NCI-H446 treated with DMSO at 0.1 percent for 48 hours (cell line): ENCODE data around the gene ALDH7A1.

ENCODE experiments used
- DNase-seq: peaks from one replicate; lab custom pipeline; 2025; lab: John Stamatoyannopoulos, UW

The ALDH7A1 gene

DNA sequence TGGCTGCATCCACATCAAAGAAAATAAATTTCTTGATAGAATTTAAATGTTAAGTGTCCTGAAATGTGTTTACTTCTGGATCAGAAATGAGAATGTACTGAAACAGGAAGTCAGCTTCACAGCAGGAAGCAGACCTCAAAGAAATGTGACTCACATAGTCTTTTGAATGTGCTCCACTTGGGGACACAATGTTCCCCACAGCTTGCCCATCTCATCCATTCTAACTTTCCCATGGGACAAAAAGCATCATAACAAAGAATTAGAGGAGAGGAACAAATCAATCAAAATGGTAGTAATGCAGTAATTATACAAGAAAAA is 86.1 kb downstream of the ALDH7A1 start:
- DNase-seq = no peak

DNA sequence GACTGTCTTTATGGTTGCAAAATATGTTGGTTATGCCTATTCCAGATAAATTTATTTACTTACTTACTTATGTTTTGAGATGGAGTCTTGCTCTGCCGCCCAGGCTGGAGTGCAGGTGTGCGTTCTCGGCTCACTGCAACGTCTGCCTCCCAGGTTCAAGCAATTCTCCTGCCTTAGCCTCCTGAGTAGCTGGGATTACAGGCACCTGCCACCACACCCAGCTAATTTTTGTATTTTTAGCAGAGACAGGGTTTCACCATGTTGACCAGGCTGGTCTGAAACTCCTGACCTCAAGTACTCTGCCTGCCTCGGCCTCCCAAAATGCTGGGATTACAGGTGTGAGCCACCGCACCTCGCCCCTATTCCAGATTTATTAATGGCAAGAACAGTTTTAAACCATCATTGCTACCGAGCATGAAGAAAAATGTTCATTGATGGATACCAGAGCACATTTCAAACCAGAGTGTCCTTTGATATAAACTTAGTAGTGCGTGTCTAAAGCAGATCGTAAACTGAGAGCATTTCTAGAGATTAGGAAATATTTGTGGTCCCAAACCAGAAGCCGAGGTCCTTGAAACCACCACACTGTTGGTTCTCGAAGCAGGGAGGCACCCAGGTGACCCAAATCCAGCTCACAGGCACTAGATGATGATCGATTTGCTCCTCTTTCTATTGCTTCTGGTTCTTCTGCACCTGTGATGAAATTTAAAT is 86.6 kb downstream of the ALDH7A1 start:
- DNase-seq = no peak

DNA sequence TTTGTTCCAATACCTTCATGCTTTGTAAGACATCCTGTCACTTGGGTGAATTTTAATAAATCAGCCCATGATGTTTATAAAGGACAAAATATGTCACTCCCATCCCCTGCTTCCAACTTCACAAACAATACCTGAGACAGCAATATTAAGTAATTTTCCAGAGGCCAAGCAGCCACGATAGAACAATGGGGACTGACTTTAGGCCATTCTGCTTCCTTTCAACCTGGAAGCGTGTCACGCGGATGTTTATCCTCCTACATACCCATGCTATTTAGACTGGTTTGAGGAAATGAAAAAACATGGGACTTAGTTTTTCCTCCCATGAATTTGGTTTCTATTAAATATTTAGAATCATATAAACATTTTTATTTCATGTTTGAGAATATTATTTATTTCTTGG is 88.9 kb downstream of the ALDH7A1 start:
- no peak for DNase-seq

GRCh38 chr5:126503602-126504104 is 91.4 kb downstream of the ALDH7A1 start:
- no peak for DNase-seq

DNA sequence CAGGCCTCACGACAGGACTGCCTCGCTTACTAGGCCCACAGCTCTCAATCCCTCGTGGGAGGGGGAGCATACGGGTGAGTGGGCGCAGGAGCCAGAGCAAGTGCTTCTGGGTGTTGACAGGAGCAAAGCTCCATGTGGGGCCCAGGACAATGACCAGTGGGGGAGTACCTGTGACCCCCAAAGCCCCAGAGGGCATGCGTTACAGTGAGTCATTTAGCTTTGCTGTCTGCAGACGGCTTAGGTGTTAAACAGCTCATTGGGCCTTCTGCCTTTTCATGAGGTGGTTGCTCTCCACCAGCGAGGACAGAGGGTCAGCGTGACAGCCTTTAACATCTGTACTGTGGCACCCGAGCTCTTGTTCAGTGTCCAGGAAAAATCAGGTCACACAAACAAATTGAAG is 93.6 kb downstream of the ALDH7A1 start:
- DNase-seq = no peak

DNA sequence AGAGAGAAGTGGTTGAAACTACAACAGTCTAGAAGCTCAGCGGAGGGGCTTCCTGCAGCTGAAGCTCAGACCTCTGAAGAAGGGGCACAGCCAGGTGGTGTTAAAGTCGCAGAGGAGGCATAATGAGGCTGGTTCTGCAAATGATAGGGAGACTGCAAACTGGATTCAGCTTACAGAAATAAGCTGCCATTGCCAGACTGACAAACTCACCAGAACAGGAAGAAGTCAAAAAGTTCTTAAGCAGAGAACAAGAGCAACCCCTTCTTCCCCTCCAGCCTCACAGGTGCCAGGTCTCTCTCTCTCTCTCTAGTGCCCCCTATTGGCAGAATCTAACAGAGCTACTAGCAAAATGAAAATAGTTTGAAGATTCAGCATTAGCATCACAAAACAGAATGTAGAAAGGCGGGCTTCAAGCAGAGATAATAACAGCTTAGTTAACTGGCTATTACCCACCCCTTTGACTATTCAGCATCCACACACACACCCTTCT is 95.1 kb downstream of the ALDH7A1 start:
- no peak for DNase-seq

GRCh38 chr5:126499278-126499677 is 95.7 kb downstream of the ALDH7A1 start:
- no peak for DNase-seq

GRCh38 chr5:126497506-126497905 is 97.5 kb downstream of the ALDH7A1 start:
- no peak for DNase-seq

- DNase-seq = no peak
These were observed 100.6 kb downstream of the ALDH7A1 start for GRCh38 chr5:126494393-126494792.

GRCh38 chr5:126492939-126493338 is 102.1 kb downstream of the ALDH7A1 start:
- DNase-seq = no peak

- DNase-seq = no peak
These were observed 104.7 kb downstream of the ALDH7A1 start for GRCh38 chr5:126490167-126490940.

GRCh38 chr5:126488443-126489065 is 106.5 kb downstream of the ALDH7A1 start:
- no peak for DNase-seq

DNA sequence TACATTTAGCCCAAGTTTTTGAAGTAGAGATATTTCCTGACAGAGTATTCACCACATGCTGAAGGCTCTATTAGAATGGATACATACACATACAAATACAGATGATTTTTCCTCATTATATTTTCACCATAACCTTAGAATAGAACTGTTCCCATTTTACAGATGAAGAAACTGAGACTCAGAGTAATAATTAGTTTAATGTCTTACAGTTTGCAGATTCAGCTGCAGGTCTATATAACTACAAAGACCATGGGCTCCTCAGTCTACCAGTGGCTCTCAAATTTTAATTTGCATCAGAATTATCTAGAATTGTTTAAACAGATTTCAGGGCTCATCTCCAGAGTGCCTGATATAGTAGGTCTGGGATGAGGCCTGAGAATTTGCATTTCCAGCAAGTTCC is 107.4 kb downstream of the ALDH7A1 start:
- no peak for DNase-seq

- DNase-seq = no peak
These were observed 108.7 kb downstream of the ALDH7A1 start for GRCh38 chr5:126486332-126486731.

DNA sequence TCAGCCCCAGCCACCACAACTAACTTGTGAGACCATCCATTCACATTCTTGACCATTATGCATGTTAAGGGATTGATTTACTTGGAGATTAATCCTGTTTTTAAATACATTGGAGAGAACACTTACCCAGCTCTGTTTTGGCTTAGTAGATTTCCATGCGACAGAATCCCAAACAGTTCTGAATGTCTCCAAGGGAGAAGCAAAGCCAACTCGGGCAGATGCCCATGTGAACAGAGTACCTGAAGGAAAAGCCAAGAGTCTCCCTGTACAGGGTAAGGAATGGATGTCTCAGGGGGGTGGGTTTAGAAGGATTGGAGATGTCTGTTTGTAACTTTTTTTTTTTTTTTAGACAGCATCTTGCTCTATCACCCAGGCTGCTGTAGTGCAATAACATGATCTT is 110.8 kb downstream of the ALDH7A1 start:
- DNase-seq = no peak

- DNase-seq = no peak
These were observed 111.9 kb downstream of the ALDH7A1 start for GRCh38 chr5:126483156-126483555.

DNA sequence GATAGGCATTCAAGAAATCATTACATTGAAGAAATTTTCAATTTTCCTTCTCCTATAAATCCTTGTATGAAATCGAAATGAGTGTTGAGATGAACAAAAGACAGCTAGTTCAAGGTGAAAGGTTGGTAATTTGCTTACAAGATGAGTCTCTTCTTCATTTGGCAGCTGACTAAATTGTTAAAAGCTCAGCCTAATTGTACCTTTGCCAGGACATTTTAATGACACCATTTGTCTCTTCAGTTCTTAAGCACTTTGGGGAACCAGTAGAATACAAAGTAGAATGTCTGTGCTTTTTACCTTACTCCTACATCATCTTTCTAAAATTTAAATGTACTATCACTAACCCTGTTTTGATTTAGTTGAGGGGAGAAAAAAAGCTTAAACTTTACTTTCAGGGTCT is 112.4 kb downstream of the ALDH7A1 start:
- no peak for DNase-seq

GRCh38 chr5:126481243-126481642 is 113.8 kb downstream of the ALDH7A1 start:
- no peak for DNase-seq
